WTC11 (cell line): Measurements from ENCODE around the gene ATXN7L2.

Experiments used
- AFF4 ChIP-seq: sonication (generic); formaldehyde crosslinking; IDR thresholded peaks from 2 replicates; pipeline ENCODE4 v1.8.1; 2023; ENCODE audit warnings: mild to moderate bottlenecking, missing genetic modification reagents, borderline replicate concordance
- ATF2 ChIP-seq: sonication (generic); formaldehyde crosslinking; IDR thresholded peaks from 2 replicates; pipeline ENCODE4 v1.8.1; 2022; ENCODE audit warnings: low read depth, missing genetic modification reagents, borderline replicate concordance
- CREB1 ChIP-seq: sonication (generic); formaldehyde crosslinking; IDR thresholded peaks from 2 replicates; pipeline ENCODE4 v1.8.0; 2023; ENCODE audit warnings: mild to moderate bottlenecking, missing genetic modification reagents
- CTCF ChIP-seq: fragments of 200-600 bp; IDR thresholded peaks from 2 replicates; pipeline ENCODE4 v1.8.0; 2022; ENCODE audit warnings: antibody characterized with exemption
- FOXK1 ChIP-seq: sonication (generic); formaldehyde crosslinking; IDR thresholded peaks from 2 replicates; pipeline ENCODE4 v1.8.0; 2022; ENCODE audit warnings: mild to moderate bottlenecking, moderate library complexity, missing genetic modification reagents
- MLX ChIP-seq: sonication (generic); formaldehyde crosslinking; IDR thresholded peaks from 2 replicates; pipeline ENCODE4 v1.8.1; 2023; ENCODE audit warnings: mild to moderate bottlenecking, missing genetic modification reagents, moderate library complexity
- NR1H2 ChIP-seq: sonication (generic); formaldehyde crosslinking; IDR thresholded peaks from 2 replicates; pipeline ENCODE4 v1.9.0; 2021; ENCODE audit warnings: mild to moderate bottlenecking, moderate library complexity, missing genetic modification reagents
- SMAD4 ChIP-seq: sonication (generic); formaldehyde crosslinking; IDR thresholded peaks from 2 replicates; pipeline ENCODE4 v1.8.0; 2022; ENCODE audit warnings: mild to moderate bottlenecking, missing genetic modification reagents
- ZBTB43 ChIP-seq: sonication (generic); formaldehyde crosslinking; IDR thresholded peaks from 2 replicates; pipeline ENCODE4 v1.8.1; 2023; ENCODE audit warnings: mild to moderate bottlenecking, missing genetic modification reagents
- ZNF138 ChIP-seq: sonication (generic); formaldehyde crosslinking; conservative IDR thresholded peaks from 2 replicates; pipeline ENCODE4 v1.8.1; 2022; ENCODE audit warnings: mild to moderate bottlenecking, moderate library complexity, missing genetic modification reagents
- ZNF425 ChIP-seq: fragments of 250-450 bp; sonication (Bioruptor Pico); conservative IDR thresholded peaks from 2 replicates; pipeline ENCODE4 v1.9.0; 2021; ENCODE audit warnings: mild to moderate bottlenecking
- TF ChIP-seq, protein P1 (sequence below): sonication (generic); formaldehyde crosslinking; IDR thresholded peaks from 2 replicates; pipeline ENCODE4 v1.8.0; 2023; ENCODE audit warnings: missing genetic modification reagents
- TF ChIP-seq, protein P2 (sequence below): sonication (generic); formaldehyde crosslinking; IDR thresholded peaks from 2 replicates; pipeline ENCODE4 v1.8.0; 2022; ENCODE audit warnings: mild to moderate bottlenecking, missing genetic modification reagents
- TF ChIP-seq, protein P3 (sequence below): sonication (generic); formaldehyde crosslinking; IDR thresholded peaks from 2 replicates; pipeline ENCODE4 v1.8.1; 2022; ENCODE audit warnings: mild to moderate bottlenecking, missing genetic modification reagents, moderate library complexity, borderline replicate concordance

GRCh38 chr1:109488696-109489095 lies 5.0 kb downstream of the ATXN7L2 start:
- TF ChIP-seq SMAD4 (CRISPR knock-in tag) (no peak), FOXK1 (CRISPR knock-in tag) (no peak), CREB1 (CRISPR knock-in tag) (no peak), ZBTB43 (no peak), MLX (CRISPR knock-in tag) (no peak), ZNF138 (CRISPR knock-in tag) (no peak), CTCF (no peak), ZNF425 (CRISPR knock-in tag) (no peak), ATF2 (no peak), NR1H2 (CRISPR knock-in tag) (no peak), AFF4 (CRISPR knock-in tag) (no peak)
- TF ChIP-seq, protein P1, sequence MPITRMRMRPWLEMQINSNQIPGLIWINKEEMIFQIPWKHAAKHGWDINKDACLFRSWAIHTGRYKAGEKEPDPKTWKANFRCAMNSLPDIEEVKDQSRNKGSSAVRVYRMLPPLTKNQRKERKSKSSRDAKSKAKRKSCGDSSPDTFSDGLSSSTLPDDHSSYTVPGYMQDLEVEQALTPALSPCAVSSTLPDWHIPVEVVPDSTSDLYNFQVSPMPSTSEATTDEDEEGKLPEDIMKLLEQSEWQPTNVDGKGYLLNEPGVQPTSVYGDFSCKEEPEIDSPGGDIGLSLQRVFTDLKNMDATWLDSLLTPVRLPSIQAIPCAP (CRISPR knock-in tag), result no peak
- TF ChIP-seq, protein P2, sequence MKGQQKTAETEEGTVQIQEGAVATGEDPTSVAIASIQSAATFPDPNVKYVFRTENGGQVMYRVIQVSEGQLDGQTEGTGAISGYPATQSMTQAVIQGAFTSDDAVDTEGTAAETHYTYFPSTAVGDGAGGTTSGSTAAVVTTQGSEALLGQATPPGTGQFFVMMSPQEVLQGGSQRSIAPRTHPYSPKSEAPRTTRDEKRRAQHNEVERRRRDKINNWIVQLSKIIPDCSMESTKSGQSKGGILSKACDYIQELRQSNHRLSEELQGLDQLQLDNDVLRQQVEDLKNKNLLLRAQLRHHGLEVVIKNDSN (CRISPR knock-in tag), result no peak
- TF ChIP-seq, protein P3, sequence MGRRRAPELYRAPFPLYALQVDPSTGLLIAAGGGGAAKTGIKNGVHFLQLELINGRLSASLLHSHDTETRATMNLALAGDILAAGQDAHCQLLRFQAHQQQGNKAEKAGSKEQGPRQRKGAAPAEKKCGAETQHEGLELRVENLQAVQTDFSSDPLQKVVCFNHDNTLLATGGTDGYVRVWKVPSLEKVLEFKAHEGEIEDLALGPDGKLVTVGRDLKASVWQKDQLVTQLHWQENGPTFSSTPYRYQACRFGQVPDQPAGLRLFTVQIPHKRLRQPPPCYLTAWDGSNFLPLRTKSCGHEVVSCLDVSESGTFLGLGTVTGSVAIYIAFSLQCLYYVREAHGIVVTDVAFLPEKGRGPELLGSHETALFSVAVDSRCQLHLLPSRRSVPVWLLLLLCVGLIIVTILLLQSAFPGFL (CRISPR knock-in tag), result no peak
